NCI-H446 (cell line): ENCODE measurements around the gene AKR1B1.
A peak's percentile ranks its signal among the peaks of the same experiment; 100 is the strongest.

Experiments
- DNase-seq, 2 experiments: peaks; one replicate each; lab custom pipeline; 2025; lab: John Stamatoyannopoulos, UW

AKR1B1 gene

DNA sequence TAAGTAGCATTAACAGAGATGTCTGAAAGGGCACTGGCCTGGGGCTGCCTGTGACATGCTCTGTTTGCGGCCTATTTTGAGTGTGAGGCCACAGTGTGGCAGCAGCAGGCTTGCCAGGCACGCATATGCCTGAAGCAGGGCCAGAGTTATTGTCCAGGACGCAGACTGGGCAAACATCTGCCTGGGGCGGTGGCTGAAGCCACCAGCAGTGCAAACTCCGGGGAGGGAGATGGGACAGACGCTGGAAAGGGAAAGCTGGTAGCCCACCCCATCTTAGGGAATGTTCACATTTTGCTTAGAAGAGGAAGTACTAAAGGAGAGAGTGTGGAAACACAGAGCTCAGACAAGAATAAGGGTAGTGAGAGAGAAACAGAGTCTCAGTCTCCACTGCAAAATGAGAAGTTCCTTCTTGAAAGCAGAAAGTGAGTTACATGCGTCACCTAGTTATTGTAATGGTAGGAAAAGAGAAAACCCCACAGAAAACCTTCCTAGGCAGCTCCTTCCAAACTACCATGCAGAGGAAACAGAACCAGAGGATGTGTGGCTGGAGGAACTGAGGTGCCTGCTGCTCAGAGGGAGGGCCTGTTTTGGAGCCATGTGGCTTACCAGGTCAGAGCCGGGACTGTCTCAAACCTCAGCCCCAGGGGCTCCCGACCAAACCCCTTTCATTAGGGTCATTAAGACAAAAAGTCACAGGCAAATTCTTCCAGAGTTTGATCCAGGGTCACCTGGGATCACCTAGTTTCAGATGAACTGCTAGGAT, 14.5 kb downstream of the AKR1B1 start:
- DNase-seq = no peak

DNA sequence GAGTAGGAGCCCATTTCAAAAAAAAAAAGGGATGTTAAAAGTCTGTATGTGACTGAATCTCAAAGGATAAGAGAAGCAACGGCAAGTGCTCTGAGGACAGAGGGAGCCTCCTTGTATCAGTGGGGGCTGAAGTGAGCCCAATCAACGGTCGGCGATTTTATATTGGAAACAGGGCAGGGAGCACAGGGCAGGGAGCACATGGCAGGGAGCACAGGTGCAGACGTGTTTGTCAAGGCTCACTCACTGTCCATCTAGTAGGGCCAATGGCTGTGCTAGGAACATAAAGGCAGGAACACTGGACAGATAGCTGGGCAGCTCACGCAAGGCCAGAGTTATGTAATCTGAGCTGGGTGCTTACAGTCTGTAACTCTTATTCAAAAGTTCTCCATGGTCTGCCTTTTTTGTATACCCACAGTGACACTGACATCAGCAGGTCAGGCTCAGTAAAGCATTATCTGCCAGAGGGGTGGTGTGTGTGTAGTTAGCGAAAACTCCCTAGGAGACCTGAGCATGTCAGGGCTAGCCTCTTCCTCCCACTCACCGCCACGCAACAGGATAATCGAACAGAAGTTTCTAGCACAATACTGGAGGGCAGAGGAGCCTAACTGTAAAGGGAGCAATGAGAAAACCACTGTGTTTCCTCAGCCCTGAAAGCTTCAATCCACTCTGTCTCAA, 15.4 kb downstream of the AKR1B1 start:
- no peak for DNase-seq

DNA sequence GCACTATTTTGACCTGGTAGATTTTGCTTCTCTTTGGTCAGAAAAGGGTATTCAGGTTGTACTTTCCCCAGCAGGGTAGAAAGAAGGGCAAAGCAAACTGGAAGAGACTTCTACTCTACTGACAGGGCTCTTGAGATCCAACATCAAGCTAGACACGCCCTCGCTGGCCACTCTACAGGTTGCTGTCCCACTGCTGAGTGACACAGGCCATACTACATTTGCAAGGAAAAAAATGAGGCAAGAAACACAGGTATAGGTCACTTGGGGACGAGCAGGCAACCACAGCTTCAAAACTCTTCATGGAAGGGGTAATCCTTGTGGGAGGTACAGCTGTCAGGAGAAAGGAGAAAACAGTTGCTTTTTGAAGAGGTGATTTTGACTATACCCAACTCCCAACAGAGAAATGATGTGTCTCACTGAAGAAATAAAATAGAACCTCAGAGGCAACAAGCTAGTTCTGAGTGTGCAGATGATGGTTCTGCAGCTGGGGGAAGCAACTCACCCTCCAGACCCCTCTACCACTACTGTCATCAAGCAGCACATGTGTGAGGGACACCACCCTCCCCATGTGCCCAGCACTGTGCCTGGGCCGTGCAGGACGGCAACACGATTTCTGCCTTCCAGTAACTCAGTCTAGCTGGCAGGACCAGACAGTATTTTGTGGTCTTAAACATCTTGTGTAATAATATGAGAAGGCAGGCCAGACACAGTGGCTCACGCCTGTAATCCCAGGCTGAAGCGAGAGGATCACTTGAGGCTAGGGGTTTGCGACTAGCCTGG, 16.3 kb downstream of the AKR1B1 start:
- no peak for DNase-seq

DNA sequence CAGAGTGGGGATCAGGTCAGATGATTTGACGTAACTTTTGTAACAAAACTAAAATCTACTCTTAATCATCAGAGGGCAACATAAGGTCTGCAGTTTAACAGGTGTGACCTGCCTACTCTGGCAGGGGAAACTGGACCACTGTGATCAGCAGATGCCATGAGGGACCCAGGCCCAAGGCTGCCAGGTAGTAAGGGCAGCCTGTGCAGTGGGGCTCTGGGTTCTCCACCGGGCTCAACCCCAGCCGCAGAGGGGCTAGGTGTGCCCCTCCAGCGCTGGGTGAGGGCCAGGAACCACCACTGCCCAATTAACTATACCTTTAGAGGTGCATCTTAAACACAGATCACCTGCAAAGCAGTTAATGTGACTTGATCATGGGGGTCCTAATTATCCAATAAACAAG, 17.6 kb downstream of the AKR1B1 start:
- DNase-seq = no peak

DNA sequence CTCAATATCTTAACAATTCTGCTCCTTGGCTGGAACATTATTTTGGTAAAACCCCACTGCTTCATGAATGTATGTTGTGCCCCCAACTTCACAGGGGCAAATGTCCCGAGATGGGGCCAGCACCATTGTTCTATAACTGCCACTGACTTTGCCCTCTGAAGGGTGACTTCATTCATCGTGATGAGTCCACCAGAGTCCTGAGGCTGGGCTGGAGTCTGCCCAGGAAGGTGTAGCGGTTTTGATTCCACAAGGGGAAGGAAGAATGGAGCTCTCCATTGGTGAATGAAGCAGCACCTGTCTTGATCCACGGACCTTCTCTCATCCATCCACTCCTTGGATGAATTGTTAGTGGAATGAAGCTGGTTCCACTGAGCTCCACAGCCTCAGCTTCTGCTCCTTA, 18.4 kb downstream of the AKR1B1 start:
- DNase-seq = no peak

DNA sequence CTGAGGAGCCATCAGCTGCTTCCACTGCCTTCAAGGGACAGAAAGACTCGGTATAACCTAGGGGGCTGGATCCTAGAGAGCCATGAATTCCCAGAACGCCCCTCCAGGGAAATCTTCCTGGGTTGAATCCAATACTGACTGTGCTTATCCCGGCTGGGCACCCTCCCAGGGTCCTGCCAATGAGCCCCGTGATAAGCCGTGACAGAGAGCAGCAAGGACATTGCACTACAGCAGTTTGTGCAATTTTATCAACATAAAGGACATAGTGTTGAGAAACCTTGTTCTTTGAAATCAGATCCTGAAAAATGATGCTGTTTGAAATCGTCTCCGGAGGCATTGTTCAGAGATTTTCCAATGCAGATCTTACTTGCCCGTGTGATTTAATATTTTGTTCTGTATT, 18.8 kb downstream of the AKR1B1 start:
- no peak for DNase-seq

DNA sequence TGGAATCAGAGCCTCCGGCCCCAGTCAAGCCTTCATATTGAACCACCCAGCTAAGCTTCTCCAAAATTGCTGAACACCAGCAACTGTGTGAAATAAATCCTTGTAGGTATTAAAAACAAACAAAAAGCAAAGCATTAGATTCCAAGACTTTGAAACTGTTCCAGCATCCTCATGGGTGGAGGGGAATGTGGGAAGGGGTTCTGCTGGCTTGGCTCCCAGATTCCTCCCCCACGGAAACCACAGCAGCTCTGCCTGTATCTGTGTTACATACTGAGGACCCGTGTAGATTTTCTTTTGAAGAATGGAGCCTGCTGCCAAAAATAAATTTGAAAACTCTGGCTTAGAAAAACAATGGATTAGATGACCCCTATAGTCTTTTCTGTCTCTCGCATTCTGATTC, 20.0 kb downstream of the AKR1B1 start:
- DNase-seq = no peak

DNA sequence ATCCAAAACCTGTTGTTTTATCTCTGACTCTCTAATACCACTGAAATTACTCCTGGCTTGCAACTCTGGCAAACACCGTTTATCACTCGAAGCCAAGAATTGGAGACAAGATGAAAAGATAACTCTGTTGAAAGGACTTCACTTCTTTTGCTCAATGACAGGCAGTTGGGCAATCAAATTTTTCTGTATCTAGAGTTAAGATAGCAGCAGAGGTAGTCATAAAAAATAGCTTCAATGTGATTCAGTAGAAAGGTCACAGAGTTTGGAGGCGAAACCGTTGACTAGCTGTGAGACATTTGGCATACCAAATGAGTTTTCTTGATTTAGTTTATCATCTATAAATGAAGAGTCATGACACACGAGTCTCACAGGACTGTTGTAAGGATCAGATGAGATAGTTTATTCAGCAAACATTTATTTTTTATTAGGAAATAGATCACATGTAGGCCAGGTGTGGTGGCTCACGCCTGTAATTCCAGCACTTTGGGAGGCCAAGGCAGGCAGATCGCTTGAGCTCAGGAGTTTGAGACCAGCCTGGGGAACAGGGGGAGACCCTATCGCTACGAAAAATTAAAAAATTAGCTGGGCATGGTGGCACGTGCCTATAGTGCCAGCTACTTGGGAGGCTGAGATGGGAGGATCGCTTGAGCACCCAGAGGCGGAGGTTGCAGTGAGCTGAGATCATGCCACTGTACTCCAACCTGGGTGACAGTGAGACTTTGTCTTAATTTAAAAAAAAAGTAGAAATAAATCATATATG, 23.6 kb downstream of the AKR1B1 start:
- DNase-seq = no peak

DNA sequence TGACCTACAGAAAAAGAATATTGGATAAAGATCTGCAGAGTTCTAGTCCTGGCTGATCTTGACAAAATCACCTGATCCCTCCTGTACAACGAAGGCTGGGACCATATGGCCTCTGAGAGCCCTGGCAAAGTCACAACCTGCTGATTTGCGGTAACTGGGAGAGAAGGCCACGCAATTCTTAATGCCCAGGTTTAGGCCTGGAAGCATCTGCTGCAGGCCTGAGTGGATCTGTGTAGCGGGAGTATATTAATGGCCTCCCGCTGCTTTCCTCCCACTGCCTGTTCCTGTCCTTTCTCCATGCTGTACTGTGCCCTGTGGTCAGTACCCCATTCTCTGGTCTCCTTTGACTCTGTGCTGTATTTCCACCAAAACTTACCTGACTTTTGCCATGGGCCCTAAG, 24.2 kb downstream of the AKR1B1 start:
- no peak for DNase-seq

DNA sequence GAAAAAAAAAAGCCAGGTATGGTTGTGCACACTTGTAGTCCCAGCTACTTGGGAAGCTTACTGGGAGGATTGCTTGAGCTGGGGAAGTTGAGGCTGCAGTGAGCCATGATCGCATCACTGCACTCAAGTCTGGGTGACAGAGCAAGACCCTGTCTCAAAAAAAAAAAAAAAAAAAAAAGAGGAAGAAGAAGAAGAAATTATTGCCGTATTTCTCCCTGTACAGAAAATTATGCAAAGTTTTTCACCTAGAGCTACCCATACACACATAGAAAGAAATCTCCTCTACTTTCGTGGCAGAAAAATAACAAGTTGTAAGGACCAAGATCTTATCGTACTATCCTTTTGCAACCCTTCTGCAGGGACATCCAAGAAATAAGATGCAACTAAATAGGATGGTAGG, 25.5 kb downstream of the AKR1B1 start:
- no peak for DNase-seq

DNA sequence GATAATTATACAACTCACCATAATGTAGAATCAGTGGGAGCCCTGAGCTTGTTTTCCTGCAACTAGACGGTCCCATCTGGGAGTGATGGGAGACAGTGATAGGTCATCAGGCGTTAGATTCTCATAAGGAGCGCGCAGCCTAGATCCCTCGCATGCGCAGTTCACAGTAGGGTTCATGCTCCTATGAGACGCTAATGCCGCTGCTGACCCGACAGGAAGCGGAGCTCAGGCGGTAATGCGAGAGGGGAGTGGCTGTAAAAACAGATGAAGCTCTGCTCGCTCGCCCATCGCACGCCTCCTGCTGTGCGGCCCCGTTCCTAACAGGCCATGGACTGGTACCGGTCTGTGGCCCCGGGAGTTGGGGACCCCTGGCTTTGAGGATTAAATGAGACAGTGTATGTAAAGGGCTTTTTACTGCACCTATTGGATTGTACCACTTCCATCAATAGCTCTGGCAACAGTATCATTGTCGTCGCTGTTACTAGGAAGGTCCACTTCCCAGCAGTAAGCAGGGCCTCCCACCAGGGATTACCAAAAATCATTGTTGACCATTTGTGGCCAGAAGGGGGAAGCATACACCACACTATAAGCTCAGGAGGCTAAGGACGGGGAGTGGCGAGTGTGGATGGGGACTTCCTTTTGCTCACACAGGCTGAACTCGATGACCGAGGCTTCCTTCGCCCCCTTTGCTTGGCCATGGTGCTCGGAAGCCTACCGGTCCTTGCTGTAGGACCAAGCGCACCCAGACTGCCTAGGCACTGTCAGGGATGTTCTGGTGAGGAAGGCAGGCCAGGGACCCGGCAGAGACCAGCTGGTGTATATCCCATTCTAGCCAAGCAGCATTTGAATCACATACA, 26.4 kb downstream of the AKR1B1 start:
- peak; percentile 59 to 83 for DNase-seq

DNA sequence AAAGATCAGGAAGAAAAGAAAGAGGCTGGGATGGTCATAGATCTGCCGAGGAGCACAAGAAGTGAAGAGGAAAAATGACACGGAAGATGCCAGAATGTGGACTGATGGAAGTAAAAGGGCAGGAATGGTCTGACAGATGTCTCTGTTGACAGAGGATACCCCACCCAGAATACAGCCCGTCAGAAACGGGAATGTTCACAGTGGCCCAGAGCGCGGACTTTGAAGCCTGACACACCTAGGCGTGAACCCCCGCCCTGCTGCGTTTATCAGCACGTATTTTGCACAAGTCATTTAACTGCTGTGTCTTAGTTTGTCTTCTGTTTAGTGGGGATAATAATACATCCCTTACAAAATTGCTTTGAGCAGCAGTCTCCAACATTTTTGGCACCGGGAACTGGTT, 27.1 kb downstream of the AKR1B1 start:
- no peak for DNase-seq

DNA sequence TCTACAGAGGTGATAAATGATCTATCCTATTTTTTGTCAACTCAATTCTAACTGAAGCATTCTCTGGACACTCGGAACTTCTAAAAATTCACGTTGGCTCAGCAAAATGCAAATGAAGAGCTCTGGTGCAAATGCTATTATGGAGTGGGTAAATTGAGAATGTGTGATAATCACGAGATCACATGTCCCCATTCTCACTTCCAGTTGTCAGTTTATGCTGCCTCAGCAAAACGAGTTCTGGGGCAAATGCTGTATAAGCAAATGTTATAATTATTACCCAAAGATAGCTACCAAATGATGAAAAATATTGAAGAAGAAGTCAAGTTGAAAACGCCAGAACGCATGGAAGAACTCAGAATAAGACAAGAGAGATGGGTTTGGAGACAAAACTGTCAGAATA, 29.4 kb downstream of the AKR1B1 start:
- DNase-seq = no peak

DNA sequence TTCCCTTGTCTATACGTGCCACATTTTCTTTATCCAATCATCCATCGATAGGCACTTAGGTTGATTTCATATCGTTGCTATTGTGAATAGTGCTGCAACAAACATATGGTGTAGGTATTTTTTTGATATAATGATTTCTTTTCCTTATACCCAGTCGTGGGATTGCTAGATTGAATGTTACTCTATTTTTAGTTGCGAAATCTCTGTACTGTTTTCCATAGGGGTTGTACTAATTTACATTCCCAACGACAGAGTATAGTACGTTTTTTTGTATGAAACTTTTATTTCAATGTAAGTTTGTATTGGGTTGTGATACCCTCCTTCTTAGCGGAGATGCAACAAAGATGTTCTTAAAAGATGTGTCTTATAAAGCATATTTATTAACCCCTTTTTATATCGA, 30.0 kb downstream of the AKR1B1 start:
- DNase-seq = no peak

DNA sequence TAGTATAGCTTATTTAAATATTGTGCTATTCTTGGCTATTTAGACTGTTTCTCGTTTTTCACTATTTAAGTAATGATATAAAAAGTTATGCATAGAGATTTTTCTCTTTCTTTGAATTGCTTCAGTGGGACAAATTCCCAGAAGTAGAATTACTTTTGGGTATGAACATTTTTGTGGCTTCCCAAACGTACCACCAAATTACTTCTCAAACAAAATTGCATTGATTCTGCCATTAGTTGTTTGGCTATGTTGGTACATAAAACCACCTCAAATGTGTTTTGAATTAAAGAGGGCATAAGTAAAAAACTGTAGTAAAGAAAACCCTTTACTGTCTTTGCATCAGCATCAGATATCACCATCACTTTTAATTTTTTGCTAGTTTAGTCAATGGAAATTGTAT, 31.0 kb downstream of the AKR1B1 start:
- no peak for DNase-seq

DNA sequence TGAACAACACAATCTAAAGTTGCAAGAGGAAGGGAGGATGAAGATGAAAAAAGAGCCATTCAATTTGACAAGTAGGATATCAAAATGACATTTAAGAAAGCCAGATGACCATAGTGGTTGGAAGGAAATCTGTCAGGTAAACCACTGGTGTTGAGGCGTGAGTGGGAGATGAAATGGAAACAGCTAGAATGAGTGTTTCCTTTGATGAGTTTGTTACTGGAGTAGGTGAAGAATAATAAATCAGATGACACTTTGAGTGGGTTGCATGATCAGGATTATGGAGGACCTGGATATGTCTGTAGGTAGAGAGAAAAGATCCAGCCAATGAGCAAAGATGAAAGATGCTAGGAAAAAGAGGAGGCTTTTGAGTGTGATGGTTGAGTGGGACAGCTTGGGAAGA, 33.1 kb downstream of the AKR1B1 start:
- no peak for DNase-seq

DNA sequence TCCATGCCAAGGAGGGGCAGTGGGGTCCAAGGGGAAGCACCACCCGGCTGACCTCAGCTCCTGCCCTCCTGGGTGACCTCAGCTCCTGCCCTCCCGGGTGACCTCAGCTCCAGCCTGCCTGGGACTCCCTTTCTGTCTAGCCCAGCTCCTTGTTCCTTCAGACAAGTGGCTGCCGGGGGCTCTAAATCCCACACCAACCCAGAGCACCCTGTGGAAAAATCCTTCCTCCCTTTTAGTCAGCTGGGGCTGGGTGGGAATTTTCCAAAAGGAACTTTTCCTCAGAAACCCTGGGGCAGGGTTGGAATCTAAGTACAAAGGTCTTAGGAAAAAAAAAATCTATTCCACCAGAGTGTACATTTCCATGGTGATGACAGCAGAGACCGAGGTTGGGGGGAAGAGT, 36.3 kb downstream of the AKR1B1 start:
- no peak for DNase-seq

DNA sequence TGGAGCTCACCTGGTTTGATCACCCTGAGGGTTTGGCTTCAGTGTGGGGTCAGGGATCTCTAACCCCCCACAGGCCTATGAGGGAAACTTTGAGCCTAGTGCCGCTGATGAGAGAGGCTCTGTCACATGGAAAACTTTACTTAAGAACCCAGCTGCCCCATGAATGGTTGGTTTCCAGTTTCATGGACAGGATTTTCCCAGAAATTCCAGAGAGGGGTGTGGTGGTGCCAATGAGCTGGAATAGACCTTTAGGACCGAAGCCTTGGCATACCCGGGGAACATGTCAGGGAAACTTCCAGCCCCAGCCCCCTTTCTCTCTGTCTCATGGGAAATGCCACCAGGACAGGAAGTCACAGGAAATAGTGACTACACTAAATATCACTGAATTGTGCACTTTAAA, 36.9 kb downstream of the AKR1B1 start:
- no peak for DNase-seq

DNA sequence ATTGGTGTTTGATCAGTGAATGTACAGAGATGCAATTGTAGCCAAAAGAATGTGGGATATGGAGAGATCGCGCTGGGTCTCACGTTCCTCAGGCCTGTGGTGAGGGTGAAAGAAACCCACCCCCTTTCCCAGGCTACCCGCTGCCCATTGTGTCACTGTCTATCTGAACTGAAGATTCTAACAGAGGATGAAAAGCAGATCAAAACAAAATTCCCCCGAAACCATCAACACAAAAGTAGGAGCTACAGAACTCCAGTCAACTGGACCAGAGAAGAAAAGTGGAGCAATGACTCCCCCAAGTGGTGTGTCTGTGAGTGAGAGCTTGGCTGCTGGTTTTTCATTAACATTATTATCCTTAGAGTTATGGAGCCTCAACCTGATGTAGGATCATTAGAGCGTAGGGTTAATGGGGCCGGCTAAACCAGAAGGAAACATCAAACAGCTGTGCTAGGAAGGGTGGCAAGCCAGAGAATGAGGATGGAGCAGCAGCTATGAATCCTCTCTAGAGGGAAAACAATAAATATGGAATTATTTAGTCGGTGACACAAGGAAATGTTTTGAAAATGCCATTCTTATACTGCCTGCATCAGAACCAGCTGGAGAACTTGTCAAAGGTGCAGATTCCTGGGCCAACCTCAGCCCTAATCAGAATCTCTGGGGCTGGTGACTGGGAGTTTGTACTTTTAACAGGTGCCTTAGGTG, 38.3 kb downstream of the AKR1B1 start:
- peak; percentile 7 to 56 for DNase-seq

DNA sequence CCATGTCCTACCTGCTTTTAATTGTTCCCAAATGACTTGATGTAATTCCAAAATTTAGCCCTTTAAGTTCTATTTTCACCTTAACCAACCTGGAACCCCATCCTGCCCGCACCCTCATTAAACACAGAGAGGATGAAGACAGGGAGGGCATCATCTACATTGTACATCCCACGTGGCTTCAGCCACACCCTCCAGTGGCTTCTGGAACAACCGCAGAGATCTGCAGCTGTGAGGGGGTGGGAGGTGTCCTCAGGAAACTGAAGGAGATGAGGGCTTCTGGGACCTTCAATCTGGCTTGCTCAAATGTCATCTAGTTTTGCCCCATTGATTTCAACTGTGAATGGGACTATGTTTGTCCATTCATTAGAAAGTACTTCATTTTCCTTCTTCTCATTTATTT, 39.0 kb downstream of the AKR1B1 start:
- no peak for DNase-seq

DNA sequence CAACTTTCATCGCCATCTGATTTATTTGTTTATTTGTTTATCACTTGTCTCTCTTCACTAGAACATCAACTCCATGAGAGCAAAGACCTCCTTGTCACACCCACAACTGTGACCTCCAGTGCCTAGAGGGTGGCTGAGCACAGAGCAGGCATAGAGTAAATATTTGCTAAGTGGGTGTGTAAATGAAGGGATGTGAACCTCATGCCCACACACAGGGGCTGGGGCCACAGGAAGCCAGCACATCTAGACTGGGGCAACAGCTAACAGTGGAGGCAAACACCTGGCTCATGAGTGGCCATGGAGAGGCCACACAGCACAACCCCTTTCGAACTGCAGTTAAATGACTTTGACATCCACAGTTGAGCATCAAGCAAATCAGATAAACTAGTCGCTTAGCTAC, 39.8 kb downstream of the AKR1B1 start:
- no peak for DNase-seq
